HepG2 (cell line): ENCODE results near the gene PRSS33. TPM values are rescaled to one million over a fixed set of nuclear protein-coding genes. Genes with fewer than 3 reads are reported as not detected.

Experiments
- CCDC6 ChIP-seq: sonication (generic); formaldehyde crosslinking; IDR thresholded peaks from 2 replicates; pipeline ENCODE4 v1.8.1; 2022; ENCODE audit warnings: mild to moderate bottlenecking, missing genetic modification reagents, moderate library complexity
- EED ChIP-seq: sonication (generic); formaldehyde crosslinking; IDR thresholded peaks from 2 replicates; pipeline ENCODE4 v1.5.0; 2020; ENCODE audit warnings: mild to moderate bottlenecking, missing genetic modification reagents
- KDM6A ChIP-seq: IDR thresholded peaks from 2 replicates; pipeline ENCODE4 v1.6.1; 2016; ENCODE audit warnings: low read depth
- MED1 ChIP-seq: sonication (generic); formaldehyde crosslinking; IDR thresholded peaks from 2 replicates; pipeline ENCODE4 v1.4.0; 2020; ENCODE audit warnings: missing genetic modification reagents
- NAIF1 ChIP-seq: sonication (generic); formaldehyde crosslinking; IDR thresholded peaks from 2 replicates; pipeline ENCODE4 v1.5.0; 2020; ENCODE audit warnings: mild to moderate bottlenecking, missing genetic modification reagents, borderline replicate concordance
- ZBTB40 ChIP-seq, 2 experiments: fragments of 450-650 bp in 1 of 2; sonication (generic) in 1 of 2; formaldehyde crosslinking in 1 of 2; IDR thresholded peaks; 2 replicates each; pipeline versions ENCODE4 v1.6.1 to v1.8.0; 2016 to 2022; ENCODE audit warnings: antibody characterized with exemption in 1 of 2, mild to moderate bottlenecking in 1 of 2, missing genetic modification reagents in 1 of 2
- ZNF30 ChIP-seq: sonication (generic); formaldehyde crosslinking; IDR thresholded peaks from 2 replicates; pipeline ENCODE4 v1.5.0; 2020; ENCODE audit warnings: mild to moderate bottlenecking, missing genetic modification reagents
- ZNF776 ChIP-seq: sonication (generic); formaldehyde crosslinking; IDR thresholded peaks from 2 replicates; pipeline ENCODE4 v1.4.0; 2020; ENCODE audit warnings: mild to moderate bottlenecking, missing genetic modification reagents
- polyA plus RNA-seq, 8 experiments: library from polyadenylated mRNA; depleted of rRNA in 3 of 8; stranded (reverse) in 7 of 8; unstranded in 1 of 8; fragments of >200 nt; fragmentation: Illumina TruSeq in 4 of 8; extraction: Trizol in 4 of 8; gene quantifications; 2 replicates each; pipeline versions ENCODE4 v1.2.1 to v1.2.3, GENCODE V29; 2011 to 2016; ENCODE audit warnings: low read depth in 4 of 8, missing spikeins in 1 of 8, mixed read lengths in 1 of 8; ENCODE audit not compliant: insufficient read depth in 1 of 8
- total RNA-seq, 5 experiments: library from RNA; depleted of rRNA; stranded (reverse); fragments of >200 nt; fragmentation: Illumina TruSeq; extraction: Trizol; gene quantifications; 2 replicates each; pipeline ENCODE4 v1.2.3, GENCODE V29; 2016; ENCODE audit warnings: low read depth in 1 of 5

PRSS33 gene
- total and polyA plus RNA-seq, 2 of the 13 experiments (the other 11 are each of a cell fraction or from before 2014, with no cell fraction given) = not detected

GRCh38 chr16:2824626-2825025 is 37.3 kb upstream of the PRSS33 start (continued):
- TF ChIP-seq ZBTB40 (IDR thresholded peaks at IDR 0.05) = no peak
- TF ChIP-seq ZBTB40 (CRISPR knock-in tag; IDR thresholded peaks at IDR 0.05) = no peak
- no peak for TF ChIP-seq ZNF30
- no peak for TF ChIP-seq EED
- no peak for TF ChIP-seq NAIF1
- TF ChIP-seq KDM6A = no peak
- TF ChIP-seq CCDC6 (CRISPR knock-in tag) = no peak
- TF ChIP-seq ZNF776 (CRISPR knock-in tag) = no peak
- TF ChIP-seq MED1 (CRISPR knock-in tag) = no peak
